ENCODE data around the gene AP1S1. TPM values are rescaled to one million over a fixed set of nuclear protein-coding genes. Genes with fewer than 3 reads are reported as not detected.
"Not testable (repeated sequence)": the region's sequence is repeated elsewhere in the genome, so short reads cannot be mapped to it uniquely, and the experiment has no call there.

Gene AP1S1
- 155 and 183 TPM in 2 replicates for total RNA-seq

DNA sequence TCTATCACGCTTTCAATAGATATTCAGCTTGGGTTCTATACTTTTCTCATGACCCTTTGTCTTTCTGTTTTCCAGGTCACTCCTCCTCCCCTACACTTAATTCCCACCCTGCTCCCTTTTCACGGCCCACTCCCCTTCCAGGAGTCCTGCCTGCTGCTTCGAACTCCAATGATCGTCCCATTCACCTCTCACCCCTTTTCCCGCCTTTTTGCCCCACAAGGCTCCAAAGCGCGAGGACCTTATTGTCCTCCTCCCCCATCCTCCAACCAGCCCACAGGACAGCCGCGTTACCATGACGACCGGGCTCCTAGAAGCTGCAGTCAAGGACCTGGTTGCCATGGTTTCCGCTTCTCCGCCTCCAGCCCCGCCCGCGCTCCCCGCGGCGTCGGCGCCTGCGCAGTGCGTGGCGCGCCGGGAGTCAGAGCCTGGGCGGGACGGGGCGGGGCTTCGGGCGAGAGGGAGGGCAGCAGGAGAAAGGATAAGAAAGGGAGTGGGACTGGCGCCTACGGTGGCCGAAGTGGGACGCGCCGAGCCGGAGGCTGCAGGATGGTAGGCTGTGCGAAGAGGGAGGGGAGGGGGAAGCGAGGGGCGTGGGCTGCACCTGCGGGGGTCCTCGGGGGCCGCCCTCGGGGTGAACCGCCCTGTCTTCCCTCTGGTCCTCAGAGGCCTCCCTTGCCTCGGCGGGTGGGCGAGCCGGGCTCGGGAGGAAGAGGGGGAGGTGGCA is at the start of gene AP1S1:
Gene AP1S1, plus strand, starts transcription at position 508 of the 724 bp plus-strand sequence. Its CDS starts 39 bp downstream, at position 547.
- peak; percentile 73 for DNase-seq (ENCODE audit: low read depth)
- TF ChIP-seq, protein P1, sequence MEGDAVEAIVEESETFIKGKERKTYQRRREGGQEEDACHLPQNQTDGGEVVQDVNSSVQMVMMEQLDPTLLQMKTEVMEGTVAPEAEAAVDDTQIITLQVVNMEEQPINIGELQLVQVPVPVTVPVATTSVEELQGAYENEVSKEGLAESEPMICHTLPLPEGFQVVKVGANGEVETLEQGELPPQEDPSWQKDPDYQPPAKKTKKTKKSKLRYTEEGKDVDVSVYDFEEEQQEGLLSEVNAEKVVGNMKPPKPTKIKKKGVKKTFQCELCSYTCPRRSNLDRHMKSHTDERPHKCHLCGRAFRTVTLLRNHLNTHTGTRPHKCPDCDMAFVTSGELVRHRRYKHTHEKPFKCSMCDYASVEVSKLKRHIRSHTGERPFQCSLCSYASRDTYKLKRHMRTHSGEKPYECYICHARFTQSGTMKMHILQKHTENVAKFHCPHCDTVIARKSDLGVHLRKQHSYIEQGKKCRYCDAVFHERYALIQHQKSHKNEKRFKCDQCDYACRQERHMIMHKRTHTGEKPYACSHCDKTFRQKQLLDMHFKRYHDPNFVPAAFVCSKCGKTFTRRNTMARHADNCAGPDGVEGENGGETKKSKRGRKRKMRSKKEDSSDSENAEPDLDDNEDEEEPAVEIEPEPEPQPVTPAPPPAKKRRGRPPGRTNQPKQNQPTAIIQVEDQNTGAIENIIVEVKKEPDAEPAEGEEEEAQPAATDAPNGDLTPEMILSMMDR (IDR thresholded peaks at IDR 0.05; ENCODE audit: insufficient read depth, low read length, poor library complexity, severe bottlenecking): no peak

DNA sequence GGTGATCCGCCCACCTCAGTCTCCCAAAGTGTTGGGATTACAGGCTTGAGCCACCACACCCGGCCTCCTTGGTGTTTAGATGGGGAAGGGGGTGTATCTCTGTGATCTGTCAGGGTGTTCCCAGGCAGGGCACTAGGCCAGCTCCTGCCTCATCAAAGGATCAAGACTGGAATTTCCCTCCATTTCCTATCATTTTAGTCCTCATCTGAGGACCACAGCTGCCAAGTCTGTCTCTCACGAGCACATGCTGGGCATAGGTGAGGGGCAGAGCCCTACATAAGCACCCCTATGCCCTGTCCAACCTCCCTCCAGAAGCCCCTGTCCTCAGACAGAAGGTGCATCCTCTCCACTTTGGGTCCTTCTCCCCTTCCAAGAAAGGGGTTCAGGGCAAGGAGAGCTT is 49.5 kb upstream of the AP1S1 start:
- DNase-seq (ENCODE audit: low read depth): no peak
- TF ChIP-seq, protein P1 (IDR thresholded peaks at IDR 0.05; ENCODE audit: insufficient read depth, low read length, poor library complexity, severe bottlenecking): no peak
- Histone ChIP-seq H3K4me3 (ENCODE audit: low read depth, low read length) (no peak overlapping the region), H3K36me3 (ENCODE audit: control insufficient read depth, insufficient read depth, low read length) (no peaks in the 10 kb centered on the region), H3K27me3 (ENCODE audit: control insufficient read depth, insufficient read depth, low read length) (no peaks in the 10 kb centered on the region)

More for the DNA sequence above, at the start of gene AP1S1:
- H3K36me3 ChIP-seq (ENCODE audit: control insufficient read depth, insufficient read depth, low read length): no peaks in the 10 kb centered on the region
- H3K27me3 ChIP-seq (ENCODE audit: control insufficient read depth, insufficient read depth, low read length): no peaks in the 10 kb centered on the region
- peak within 1 kb of the TSS; percentile 95 for H3K4me3 ChIP-seq (ENCODE audit: low read depth, low read length)

DNA sequence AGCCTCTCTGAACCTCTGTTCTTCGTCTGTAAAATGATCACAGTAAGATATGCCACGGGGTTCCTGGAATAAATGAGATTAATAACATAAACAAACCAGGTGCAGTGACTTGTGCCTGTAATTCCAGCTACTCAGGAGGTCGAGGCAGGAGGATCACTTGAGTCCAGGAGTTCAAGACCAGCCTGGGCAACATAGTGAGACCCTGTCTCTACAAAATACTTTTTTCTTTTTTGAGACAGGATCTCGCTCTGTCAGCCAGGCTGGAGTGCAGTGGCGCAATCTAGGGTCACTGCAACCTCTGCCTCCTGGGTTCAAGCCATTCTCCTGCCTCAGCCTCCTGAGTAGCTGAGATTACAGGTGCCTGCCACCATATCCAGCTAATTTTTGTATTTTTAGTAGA is 49.0 kb upstream of the AP1S1 start:
- H3K4me3 ChIP-seq (ENCODE audit: low read depth, low read length); DNase-seq (ENCODE audit: low read depth): not testable (repeated sequence)

DNA sequence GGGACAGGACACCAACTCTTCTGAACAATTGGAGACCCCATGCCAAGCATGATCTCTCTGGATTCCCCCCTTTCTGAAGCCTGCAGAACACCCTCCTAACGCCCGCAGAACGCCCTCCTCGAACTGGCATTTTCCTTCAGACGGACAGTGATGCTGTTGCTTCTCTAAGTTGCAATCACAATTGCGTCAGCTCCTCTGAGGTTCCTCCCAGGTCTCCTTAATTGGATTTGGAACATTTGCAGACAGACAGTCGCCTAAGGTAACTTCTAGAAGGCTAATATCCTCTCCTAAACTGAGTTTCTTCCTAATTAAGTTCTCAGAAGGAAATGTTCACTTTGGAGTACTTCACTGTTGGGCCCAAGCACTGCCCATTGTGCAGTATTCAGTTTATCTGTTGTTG is 47.9 kb upstream of the AP1S1 start:
- no peaks in the 10 kb centered on the region for H3K36me3 ChIP-seq (ENCODE audit: control insufficient read depth, insufficient read depth, low read length)
- H3K27me3 ChIP-seq (ENCODE audit: control insufficient read depth, insufficient read depth, low read length): no peaks in the 10 kb centered on the region
- TF ChIP-seq, protein P1 (IDR thresholded peaks at IDR 0.05; ENCODE audit: insufficient read depth, low read length, poor library complexity, severe bottlenecking): no peak
- no peak overlapping the region for H3K4me3 ChIP-seq (ENCODE audit: low read depth, low read length)
- DNase-seq (ENCODE audit: low read depth): no peak

More for the DNA sequence above, 49.0 kb upstream of the AP1S1 start:
- H3K27me3 ChIP-seq (ENCODE audit: control insufficient read depth, insufficient read depth, low read length); H3K36me3 ChIP-seq (ENCODE audit: control insufficient read depth, insufficient read depth, low read length): not testable (repeated sequence)

DNA sequence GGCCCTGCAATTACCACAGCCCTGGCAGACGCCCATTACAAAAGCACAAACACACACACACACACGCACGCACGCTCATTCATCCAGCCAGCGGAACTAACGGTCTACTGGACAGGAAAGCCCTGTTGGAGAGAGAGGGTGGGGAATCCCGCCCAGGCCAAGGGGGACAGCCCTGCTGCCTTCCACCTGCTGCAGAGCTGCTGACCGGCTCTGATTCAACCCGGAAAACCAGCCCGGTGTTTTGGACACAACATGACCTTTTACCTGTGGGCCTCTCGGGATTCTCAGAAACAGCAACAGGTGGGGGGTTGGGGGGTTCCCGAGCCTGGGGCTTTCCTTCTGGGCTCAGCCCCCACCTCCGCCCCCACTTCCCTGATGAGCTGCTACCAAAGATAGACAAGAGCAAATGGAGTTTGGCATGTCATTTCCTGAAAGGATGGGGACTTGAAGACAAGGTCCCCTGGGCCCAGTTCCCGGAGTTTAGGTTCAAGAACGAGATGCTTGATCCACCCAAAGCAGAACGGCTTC is 45.9 kb upstream of the AP1S1 start:
- H3K27me3 ChIP-seq (ENCODE audit: control insufficient read depth, insufficient read depth, low read length): no peaks in the 10 kb centered on the region
- TF ChIP-seq, protein P1 (IDR thresholded peaks at IDR 0.05; ENCODE audit: insufficient read depth, low read length, poor library complexity, severe bottlenecking): no peak
- H3K4me3 ChIP-seq (ENCODE audit: low read depth, low read length): no peak overlapping the region
- DNase-seq (ENCODE audit: low read depth): no peak
- H3K36me3 ChIP-seq (ENCODE audit: control insufficient read depth, insufficient read depth, low read length): no peaks in the 10 kb centered on the region

DNA sequence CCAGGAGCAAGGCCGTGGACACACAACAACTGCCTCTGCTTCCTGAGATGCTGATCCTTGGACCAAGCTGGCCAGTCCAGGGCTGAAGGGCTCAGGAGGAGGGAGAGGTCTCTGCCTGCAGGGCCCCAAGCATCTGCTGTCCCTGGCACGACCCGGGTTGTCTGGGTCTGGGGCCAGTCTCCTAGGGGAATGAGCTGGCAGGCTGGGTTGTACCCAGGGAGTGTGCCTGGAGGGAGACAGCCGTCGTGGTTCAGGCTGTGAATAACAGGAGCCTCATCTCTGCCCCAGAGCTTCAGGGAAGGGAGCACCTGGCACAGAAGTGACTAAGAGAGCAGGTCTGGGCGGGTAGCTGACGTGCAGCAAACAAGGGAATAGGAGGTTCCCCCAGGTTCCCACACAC is 45.3 kb upstream of the AP1S1 start:
- TF ChIP-seq, protein P1 (IDR thresholded peaks at IDR 0.05; ENCODE audit: insufficient read depth, low read length, poor library complexity, severe bottlenecking): no peak
- no peak overlapping the region for H3K4me3 ChIP-seq (ENCODE audit: low read depth, low read length)
- no peaks in the 10 kb centered on the region for H3K27me3 ChIP-seq (ENCODE audit: control insufficient read depth, insufficient read depth, low read length)
- H3K36me3 ChIP-seq (ENCODE audit: control insufficient read depth, insufficient read depth, low read length): no peaks in the 10 kb centered on the region
- DNase-seq (ENCODE audit: low read depth): no peak
